K562 (cell line): Measurements from ENCODE around the gene OPA3. TPM values are rescaled to one million over a fixed set of nuclear protein-coding genes. Genes with fewer than 3 reads are reported as not detected.

ENCODE experiments used
- ATAC-seq: fragments of 200-7000 bp; cut with Tn5 transposase; 3 replicates; pipeline ENCODE4 v1.9.1; 2020; ENCODE audit warnings: moderate library complexity
- BruUV-seq: library from RNA; stranded (reverse); fragments of 400-500 nt; replicated peaks from 2 replicates; lab custom pipeline; 2021; lab: Mats Ljungman, UMichigan
- CTCF ChIA-PET: fragments of 300-600 bp; formaldehyde crosslinking; extraction: SDS; loops from one replicate; lab custom pipeline; 2021; ENCODE audit warnings: low intra/inter-chr PET ratio; lab: Yijun Ruan, JAX
- POLR2A ChIA-PET: fragments of 300-600, 350-650 bp; sonication (Branson Sonifier 250); formaldehyde crosslinking; extraction: SDS; loops from one replicate; lab custom pipeline; 2021; ENCODE audit warnings: antibody characterized with exemption, inconsistent platforms; lab: Yijun Ruan, JAX
- DNase-seq, 4 experiments: peaks; one replicate each; pipeline versions ENCODE4 v3.0.0 to v3.0.0-alpha.2; 2011 to 2018; ENCODE audit warnings: low spot score in 3 of 4, mixed read lengths in 3 of 4; ENCODE audit errors: extremely low read depth in 1 of 4
- FAIRE-seq: peaks from 2 replicates; lab custom pipeline; 2011; peaks lifted over from hg19 to GRCh38; lab: Jason Lieb, UNC
- H2AFZ ChIP-seq: 2 replicates; pipeline ENCODE4 v1.6.0; 2011; ENCODE audit warnings: low read depth, low read length, control low read depth, inconsistent platforms
- H3K27ac ChIP-seq: fragments of 200-600 bp; 3 replicates; pipeline ENCODE4 v1.8.0; 2011; ENCODE audit warnings: low read depth, mild to moderate bottlenecking, control low read depth, inconsistent platforms, low read length, moderate library complexity, mixed read lengths; ENCODE audit errors: extremely low read depth
- H3K27me3 ChIP-seq, 2 experiments: fragments of 300-600 bp in 1 of 2; 2 replicates in 1 of 2; 3 replicates in 1 of 2; pipeline versions ENCODE4 v1.6.0 to v1.8.0; 2011; ENCODE audit warnings: inconsistent platforms in 2 of 2, low read length in 2 of 2, mild to moderate bottlenecking in 1 of 2, mixed read lengths in 1 of 2, moderate library complexity in 1 of 2; ENCODE audit not compliant: control insufficient read depth in 2 of 2, insufficient read depth in 2 of 2
- H3K36me3 ChIP-seq: fragments of 300-600 bp; 3 replicates; pipeline ENCODE4 v1.8.0; 2011; ENCODE audit warnings: mild to moderate bottlenecking, low read length, inconsistent platforms; ENCODE audit not compliant: control insufficient read depth, insufficient read depth
- H3K4me1 ChIP-seq, 2 experiments: fragments of 200-600 bp in 1 of 2; replicated peaks in 1 of 2; 2 replicates in 1 of 2; 3 replicates in 1 of 2; pipeline versions ENCODE4 v1.5.1 to v1.8.0; 2011; ENCODE audit warnings: inconsistent platforms in 2 of 2, low read length in 2 of 2, mild to moderate bottlenecking in 1 of 2, mixed read lengths in 1 of 2, moderate library complexity in 1 of 2; ENCODE audit not compliant: control insufficient read depth in 2 of 2, insufficient read depth in 2 of 2
- H3K4me2 ChIP-seq: 2 replicates; pipeline ENCODE4 v1.6.1; 2011; ENCODE audit warnings: low read length, control low read depth, inconsistent platforms, mixed read lengths; ENCODE audit not compliant: insufficient read depth
- H3K4me3 ChIP-seq: fragments of 200-600 bp; sonication (generic), shearing (Covaris generic); 2 replicates; pipeline ENCODE4 v1.5.1; 2016; ENCODE audit warnings: control low read depth, inconsistent platforms
- H3K79me2 ChIP-seq: fragments of 200-600 bp; 3 replicates; pipeline ENCODE4 v1.8.0; 2011; ENCODE audit warnings: low read length, inconsistent platforms; ENCODE audit not compliant: control insufficient read depth, insufficient read depth
- H3K9ac ChIP-seq, 2 experiments: 2 replicates each; pipeline versions ENCODE4 v1.6.0 to v1.6.1; 2011; ENCODE audit warnings: low read depth in 2 of 2, low read length in 2 of 2, control low read depth in 1 of 2, inconsistent platforms in 1 of 2, mild to moderate bottlenecking in 1 of 2, mixed read lengths in 1 of 2; ENCODE audit not compliant: insufficient read depth in 1 of 2
- H3K9me1 ChIP-seq: one replicate; pipeline ENCODE4 v1.6.0; 2011; ENCODE audit warnings: inconsistent platforms, mild to moderate bottlenecking, low read length, moderate library complexity; ENCODE audit not compliant: control insufficient read depth, insufficient read depth
- H3K9me3 ChIP-seq: replicated peaks from 2 replicates; pipeline ENCODE4 v1.5.1; 2011; ENCODE audit warnings: low read depth, low read length, inconsistent platforms; ENCODE audit not compliant: control insufficient read depth, insufficient read depth
- H4K20me1 ChIP-seq: replicated peaks from 2 replicates; pipeline ENCODE4 v1.6.1; 2011; ENCODE audit warnings: low read length, inconsistent platforms, mixed read lengths; ENCODE audit not compliant: control insufficient read depth, insufficient read depth
- FOXP1 ChIP-seq: sonication (generic); formaldehyde crosslinking; IDR thresholded peaks from 2 replicates; pipeline ENCODE4 v1.8.0; 2022; ENCODE audit warnings: mild to moderate bottlenecking, missing genetic modification reagents
- HDAC1 ChIP-seq, 2 experiments: fragments of 450-650 bp; IDR thresholded peaks; 2 replicates each; pipeline ENCODE4 v1.6.1; 2016 to 2017; ENCODE audit warnings: inconsistent platforms in 1 of 2, mild to moderate bottlenecking in 1 of 2, moderate library complexity in 1 of 2
- HDAC8 ChIP-seq: fragments of 450-650 bp; IDR thresholded peaks from 2 replicates; pipeline ENCODE4 v1.6.1; 2016; ENCODE audit warnings: mild to moderate bottlenecking, missing genetic modification characterization, moderate library complexity, missing compliant biosample characterization
- PHF20 ChIP-seq: fragments of 450-650 bp; IDR thresholded peaks from 2 replicates; pipeline ENCODE4 v1.6.1; 2018; ENCODE audit not compliant: partially characterized antibody
- PRPF4 ChIP-seq: fragments of 200-400 bp; formaldehyde crosslinking; IDR thresholded peaks from one replicate; pipeline ENCODE4 v1.6.1; 2017; ENCODE audit warnings: low read length, low read depth, mild to moderate bottlenecking; ENCODE audit not compliant: insufficient read depth, poor library complexity, severe bottlenecking
- RBM22 ChIP-seq: fragments of 200-400 bp; formaldehyde crosslinking; IDR thresholded peaks from 2 replicates; pipeline ENCODE4 v1.6.1; 2018; ENCODE audit warnings: low read length, low read depth; ENCODE audit not compliant: poor library complexity, severe bottlenecking
- RERE ChIP-seq: sonication (generic); formaldehyde crosslinking; IDR thresholded peaks from 2 replicates; pipeline ENCODE4 v1.8.0; 2023; ENCODE audit warnings: missing genetic modification reagents, mild to moderate bottlenecking, borderline replicate concordance
- TBP ChIP-seq: optimal IDR thresholded peaks from 2 replicates; pipeline ENCODE3; 2011; ENCODE audit warnings: low read depth, low read length, improper control_type of control experiment
- TOE1 ChIP-seq, 2 experiments: fragments of 450-650 bp in 1 of 2; sonication (generic) in 1 of 2; formaldehyde crosslinking in 1 of 2; IDR thresholded peaks; 2 replicates each; pipeline versions ENCODE4 v1.7.1 to v1.8.0; 2016 to 2022; ENCODE audit warnings: borderline replicate concordance in 2 of 2, mild to moderate bottlenecking in 2 of 2, antibody characterized with exemption in 1 of 2, inconsistent platforms in 1 of 2, low read depth in 1 of 2, missing genetic modification reagents in 1 of 2, moderate library complexity in 1 of 2
- ZNF445 ChIP-seq: fragments of 250-450 bp; sonication (Bioruptor Pico); IDR thresholded peaks from 2 replicates; pipeline ENCODE4 v1.4.0; 2020; ENCODE audit warnings: low read depth, mild to moderate bottlenecking, moderate library complexity
- WGBS: fragments of 100-300 bp; shearing (Covaris generic); methylation state at CpG from one replicate; pipeline ENCODE4 v1.1.6; 2016; ENCODE audit warnings: low coverage, mixed read lengths; ENCODE audit not compliant: insufficient coverage; ENCODE audit errors: missing lambda C conversion rate; 5-methylcytosine and 5-hydroxymethylcytosine counted together
- in situ Hi-C: fragments of 300-500 bp; cut with MboI; formaldehyde crosslinking; loops from 4 replicates; pipeline ENCODE4 v1.15.0; 2018; ENCODE audit warnings: inconsistent platforms, mixed read lengths
- intact Hi-C: fragments of 100-400 bp; cut with micrococcal nuclease; formaldehyde crosslinking; loops from 2 replicates; pipeline ENCODE4 v1.14.2; 2022
- polyA plus RNA-seq, 8 experiments: library from polyadenylated mRNA; depleted of rRNA in 4 of 8; stranded (reverse) in 5 of 8; unstranded in 3 of 8; fragments of >200 nt; fragmentation: Nextera tagmentation in 2 of 8; fragmentation: Illumina TruSeq in 1 of 8; extraction: Ambion mirVana in 2 of 8; extraction: Trizol in 1 of 8; gene quantifications; 2 replicates each; pipeline versions ENCODE4 v1.2.1 to v1.2.3, GENCODE V29; 2011 to 2014; ENCODE audit warnings: inconsistent platforms in 1 of 8, missing spikeins in 1 of 8
- total RNA-seq, 7 experiments: library from RNA; depleted of rRNA in 6 of 7; stranded (reverse); fragments of >200 nt in 6 of 7; fragmentation: Illumina TruSeq in 2 of 7; extraction: Trizol in 2 of 7; gene quantifications; 2 replicates each; pipeline versions ENCODE4 v1.2.1 to v1.2.3, GENCODE V29; 2011 to 2021; ENCODE audit warnings: low replicate concordance in 1 of 7
- TF ChIP-seq, protein P1 (sequence below), 2 experiments: fragments of 250-450 bp in 1 of 2; fragments of 450-650 bp in 1 of 2; sonication (Bioruptor Pico) in 1 of 2; IDR thresholded peaks; 2 replicates each; pipeline versions ENCODE4 v1.6.1 to v1.8.0; 2016 to 2021; ENCODE audit warnings: mild to moderate bottlenecking in 2 of 2, moderate library complexity in 2 of 2, missing compliant biosample characterization in 1 of 2, missing genetic modification characterization in 1 of 2
- TF ChIP-seq, protein P2 (sequence below): fragments of 450-650 bp; IDR thresholded peaks from 2 replicates; pipeline ENCODE4 v1.6.1; 2014; ENCODE audit warnings: low read depth, mild to moderate bottlenecking, moderate library complexity, borderline replicate concordance

Gene OPA3
- total and polyA plus RNA-seq, 9 of the 15 experiments (the other 6 are each of a cell fraction or from before 2014, with no cell fraction given): 1.4 to 18.8 (median 9.0) TPM

GRCh38 chr19:45507872-45508416 lies 76.7 kb downstream of the OPA3 start:
- H3K9ac ChIP-seq: peak overlapping the region; percentile 95 to 97
- peaks cover 66% of the 10 kb centered on the region for H3K79me2 ChIP-seq
- H3K27me3 ChIP-seq: no peaks in the 10 kb centered on the region
- WGBS: 2% methylated on average over 19 of the region's 22 CpGs
- H2AFZ ChIP-seq: no peak overlapping the region
- H3K9me3 ChIP-seq: no peaks in the 10 kb centered on the region
- FAIRE-seq (no peak), ATAC-seq (no peak), DNase-seq (peak in 2 of 4 experiments; percentile 28 to 31)
- no peaks in the 10 kb centered on the region for H3K9me1 ChIP-seq
- in situ Hi-C loops: no loop called here
- TSS peak; percentile 51 for BruUV-seq
- intact Hi-C loops: loop anchor here (5.0 kb wide), 1 partner anchor 134 kb away; no protein-coding TSS in a partner anchor
- CTCF ChIA-PET: no interaction called here
- H3K4me3 ChIP-seq: peak overlapping the region; percentile 99
- POLR2A ChIA-PET: interaction anchor here (0.6 to 1.6 kb wide), 4 partner anchors 18 to 337 kb away, joined by 3 to 5 read pairs (median 4); partner anchors contain the start of gene TRAPPC6A
- peak overlapping the region; percentile 98 for H3K27ac ChIP-seq
- peak overlapping the region; percentile 97 for H3K4me2 ChIP-seq
- no peaks in the 10 kb centered on the region for H4K20me1 ChIP-seq
- H3K36me3 ChIP-seq: peaks cover 32% of the 10 kb centered on the region; the same call in 2 of the 3 replicates
- H3K4me1 ChIP-seq: peaks cover 30 to 45% of the 10 kb centered on the region in 2 experiments
- TF ChIP-seq TOE1 (IDR thresholded peaks at IDR 0.05; ENCODE audit: borderline replicate concordance): 0 out of 2 replicates have a peak, but pooled peaks have one; percentile 20
- TF ChIP-seq TOE1 (CRISPR knock-in tag; IDR thresholded peaks at IDR 0.05; ENCODE audit: borderline replicate concordance, low read depth): no peak
- TF ChIP-seq RBM22: no peak
- TF ChIP-seq, protein P1, sequence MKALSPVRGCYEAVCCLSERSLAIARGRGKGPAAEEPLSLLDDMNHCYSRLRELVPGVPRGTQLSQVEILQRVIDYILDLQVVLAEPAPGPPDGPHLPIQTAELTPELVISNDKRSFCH (CRISPR knock-in tag; IDR thresholded peaks at IDR 0.05): no peak
- TF ChIP-seq, protein P1 (tag; IDR thresholded peaks at IDR 0.05): no peak
- TF ChIP-seq TBP: no peak
- no peak for TF ChIP-seq HDAC1 (IDR thresholded peaks at IDR 0.05)
- TF ChIP-seq ZNF445 (CRISPR knock-in tag): no peak
- TF ChIP-seq RERE (CRISPR knock-in tag): no peak
- TF ChIP-seq HDAC8: no peak
- no peak for TF ChIP-seq PHF20
- TF ChIP-seq PRPF4: no peak
- TF ChIP-seq, protein P2, sequence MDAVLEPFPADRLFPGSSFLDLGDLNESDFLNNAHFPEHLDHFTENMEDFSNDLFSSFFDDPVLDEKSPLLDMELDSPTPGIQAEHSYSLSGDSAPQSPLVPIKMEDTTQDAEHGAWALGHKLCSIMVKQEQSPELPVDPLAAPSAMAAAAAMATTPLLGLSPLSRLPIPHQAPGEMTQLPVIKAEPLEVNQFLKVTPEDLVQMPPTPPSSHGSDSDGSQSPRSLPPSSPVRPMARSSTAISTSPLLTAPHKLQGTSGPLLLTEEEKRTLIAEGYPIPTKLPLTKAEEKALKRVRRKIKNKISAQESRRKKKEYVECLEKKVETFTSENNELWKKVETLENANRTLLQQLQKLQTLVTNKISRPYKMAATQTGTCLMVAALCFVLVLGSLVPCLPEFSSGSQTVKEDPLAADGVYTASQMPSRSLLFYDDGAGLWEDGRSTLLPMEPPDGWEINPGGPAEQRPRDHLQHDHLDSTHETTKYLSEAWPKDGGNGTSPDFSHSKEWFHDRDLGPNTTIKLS: no peak
- TF ChIP-seq FOXP1 (CRISPR knock-in tag): no peak
